PC-3 (cell line): Measurements from ENCODE around the gene EYS. TPM values are rescaled to one million over a fixed set of nuclear protein-coding genes. Genes with fewer than 3 reads are reported as not detected.
"Not testable (repeated sequence)": the region's sequence is repeated elsewhere in the genome, so short reads cannot be mapped to it uniquely, and the experiment has no call there.

Source experiments
- ATAC-seq: fragments of 200-7000 bp; cut with Tn5 transposase; 2 replicates; pipeline ENCODE4 v1.9.1; 2020; ENCODE audit warnings: mild to moderate bottlenecking, moderate library complexity
- BruUV-seq: library from RNA; stranded (reverse); fragments of 400-500 nt; replicated peaks from 2 replicates; lab custom pipeline; 2021; lab: Mats Ljungman, UMichigan
- CTCF ChIA-PET: fragments of 300-600 bp; sonication (Branson Sonifier 250); formaldehyde crosslinking; loops from one replicate; lab custom pipeline; 2022; ENCODE audit warnings: antibody characterized with exemption; lab: Charles Lee
- POLR2A ChIA-PET: fragments of 300-600 bp; sonication (Branson Sonifier 250); formaldehyde crosslinking; loops from one replicate; lab custom pipeline; 2022; ENCODE audit warnings: antibody characterized with exemption; ENCODE audit not compliant: unreplicated experiment; lab: Charles Lee
- DNase-seq: peaks from one replicate; pipeline ENCODE4 v3.0.0-alpha.2; 2015
- H2AFZ ChIP-seq: fragments of 300-600 bp; sonication (generic); 2 replicates; pipeline ENCODE4 v1.6.0; 2016; ENCODE audit warnings: antibody characterized with exemption, low read length
- H3F3A ChIP-seq: fragments of 300-600 bp; sonication (generic); one replicate; pipeline ENCODE4 v1.6.0; 2017; ENCODE audit warnings: antibody characterized with exemption, low read length, control low read depth, mild to moderate bottlenecking; ENCODE audit not compliant: unreplicated experiment
- H3K27ac ChIP-seq: fragments of 300-600 bp; sonication (generic); 2 replicates; pipeline ENCODE4 v1.5.1; 2016; ENCODE audit warnings: mild to moderate bottlenecking, low read length
- H3K27me3 ChIP-seq: fragments of 300-600 bp; sonication (generic); 2 replicates; pipeline ENCODE4 v1.6.1; 2016; ENCODE audit warnings: low read length, mixed read lengths
- H3K36me3 ChIP-seq: fragments of 300-600 bp; sonication (generic); 2 replicates; pipeline ENCODE4 v1.6.1; 2016; ENCODE audit warnings: low read depth, mixed run types, low read length, mixed read lengths
- H3K4me1 ChIP-seq: fragments of 300-600 bp; sonication (generic); 2 replicates; pipeline ENCODE4 v1.5.1; 2016; ENCODE audit warnings: low read length; ENCODE audit not compliant: insufficient read depth
- H3K4me2 ChIP-seq: fragments of 300-600 bp; sonication (generic); 2 replicates; pipeline ENCODE4 v1.6.0; 2016; ENCODE audit warnings: low read length
- H3K4me3 ChIP-seq: fragments of 300-600 bp; sonication (generic); 2 replicates; pipeline ENCODE4 v1.5.1; 2016; ENCODE audit warnings: mild to moderate bottlenecking, low read length, mixed read lengths
- H3K79me2 ChIP-seq: fragments of 300-600 bp; sonication (generic); 2 replicates; pipeline ENCODE4 v1.6.1; 2017; ENCODE audit warnings: low read length, mixed read lengths
- H3K9ac ChIP-seq: fragments of 300-600 bp; sonication (generic); 2 replicates; pipeline ENCODE4 v1.6.0; 2016; ENCODE audit warnings: mild to moderate bottlenecking, low read length
- H3K9me2 ChIP-seq: fragments of 300-600 bp; sonication (generic); replicated peaks from 2 replicates; pipeline ENCODE4 v1.6.1; 2016; ENCODE audit warnings: mixed run types, low read length, mixed read lengths
- H3K9me3 ChIP-seq: fragments of 300-600 bp; sonication (generic); 2 replicates; pipeline ENCODE4 v1.6.1; 2016; ENCODE audit warnings: low read length, mixed read lengths
- H4K20me1 ChIP-seq: fragments of 300-600 bp; sonication (generic); 2 replicates; pipeline ENCODE4 v1.6.1; 2016; ENCODE audit warnings: low read length, mixed read lengths
- EZH2 ChIP-seq: fragments of 300-600 bp; sonication (generic); IDR thresholded peaks from one replicate; pipeline ENCODE4 v1.6.1; 2017; ENCODE audit warnings: antibody characterized with exemption, mild to moderate bottlenecking, low read length; ENCODE audit not compliant: unreplicated experiment
- EZH2phosphoT487 ChIP-seq: fragments of 300-600 bp; sonication (generic); IDR thresholded peaks from 2 replicates; pipeline ENCODE4 v1.6.1; 2018; ENCODE audit warnings: mild to moderate bottlenecking, antibody characterized with exemption, low read length, borderline replicate concordance
- intact Hi-C: fragments of 100-400 bp; cut with micrococcal nuclease; formaldehyde crosslinking; loops from 2 replicates; pipeline ENCODE4 v1.9.0; 2023
- total RNA-seq: library from RNA; depleted of rRNA; stranded (reverse); fragments of >200 nt; gene quantifications from 2 replicates; pipeline ENCODE4 v1.2.3, GENCODE V29; 2014
- TF ChIP-seq, protein P1 (sequence below): fragments of 300-600 bp; sonication (generic); conservative IDR thresholded peaks from 2 replicates; pipeline ENCODE4 v1.5.1; 2017; ENCODE audit warnings: antibody characterized with exemption, low read depth, mild to moderate bottlenecking, low read length

The EYS gene
- total RNA-seq, 1 experiment from 2014 or later, result 0.07 TPM

DNA sequence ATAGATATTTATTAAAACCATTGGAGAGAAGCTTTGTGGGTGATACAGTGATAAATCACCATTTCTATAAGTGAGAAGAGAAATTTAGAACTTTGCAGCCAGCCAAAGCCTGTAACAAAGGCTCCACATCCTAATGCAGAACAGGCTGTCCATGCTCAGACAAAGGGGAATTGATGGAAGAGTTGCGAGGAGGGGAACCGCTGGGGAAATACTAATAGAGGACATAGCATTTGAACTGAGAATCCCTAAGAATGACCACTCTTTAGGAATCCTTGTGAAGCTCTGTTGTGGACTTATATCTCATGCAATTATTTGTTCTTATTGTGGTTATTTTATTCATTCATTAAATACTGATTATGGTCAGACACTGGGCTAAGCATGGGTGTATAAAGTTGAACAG lies 1903.7 kb downstream of the EYS start:
- ChIA-PET CTCF (interaction anchor here (1.7 kb wide), 1 partner anchor 205 kb away, joined by 11 read pairs; no protein-coding TSS in a partner anchor), POLR2A (no interaction called here)
- Histone ChIP-seq H3K4me1 (peaks cover 50% of the 10 kb centered on the region), H3K9me2 (no peaks in the 10 kb centered on the region), H3K36me3 (no peaks in the 10 kb centered on the region; the same call in 1 of the 2 replicates), H2AFZ (no peak overlapping the region), H3K79me2 (no peaks in the 10 kb centered on the region), H3K27me3 (no peaks in the 10 kb centered on the region), H3K27ac (peak overlapping the region; percentile 100), H3F3A (peaks cover 9% of the 10 kb centered on the region), H3K4me3 (no peak overlapping the region), H3K9ac (peak overlapping the region; percentile 95), H3K4me2 (peak overlapping the region; percentile 14; the same call in 1 of the 2 replicates), H3K9me3 (no peaks in the 10 kb centered on the region), H4K20me1 (no peaks in the 10 kb centered on the region)
- no peak for TF ChIP-seq EZH2
- no peak for TF ChIP-seq EZH2phosphoT487
- TF ChIP-seq, protein P1, sequence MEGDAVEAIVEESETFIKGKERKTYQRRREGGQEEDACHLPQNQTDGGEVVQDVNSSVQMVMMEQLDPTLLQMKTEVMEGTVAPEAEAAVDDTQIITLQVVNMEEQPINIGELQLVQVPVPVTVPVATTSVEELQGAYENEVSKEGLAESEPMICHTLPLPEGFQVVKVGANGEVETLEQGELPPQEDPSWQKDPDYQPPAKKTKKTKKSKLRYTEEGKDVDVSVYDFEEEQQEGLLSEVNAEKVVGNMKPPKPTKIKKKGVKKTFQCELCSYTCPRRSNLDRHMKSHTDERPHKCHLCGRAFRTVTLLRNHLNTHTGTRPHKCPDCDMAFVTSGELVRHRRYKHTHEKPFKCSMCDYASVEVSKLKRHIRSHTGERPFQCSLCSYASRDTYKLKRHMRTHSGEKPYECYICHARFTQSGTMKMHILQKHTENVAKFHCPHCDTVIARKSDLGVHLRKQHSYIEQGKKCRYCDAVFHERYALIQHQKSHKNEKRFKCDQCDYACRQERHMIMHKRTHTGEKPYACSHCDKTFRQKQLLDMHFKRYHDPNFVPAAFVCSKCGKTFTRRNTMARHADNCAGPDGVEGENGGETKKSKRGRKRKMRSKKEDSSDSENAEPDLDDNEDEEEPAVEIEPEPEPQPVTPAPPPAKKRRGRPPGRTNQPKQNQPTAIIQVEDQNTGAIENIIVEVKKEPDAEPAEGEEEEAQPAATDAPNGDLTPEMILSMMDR, result no peak
- intact Hi-C loops, result loop anchor here (2.0 to 5.0 kb wide), 3 partner anchors 41 to 231 kb away; partner anchors contain the start of genes LOC128125822 and PTP4A1
- DNase-seq, result no peak
- ATAC-seq, result no peak
- BruUV-seq, result no TSS peak

DNA sequence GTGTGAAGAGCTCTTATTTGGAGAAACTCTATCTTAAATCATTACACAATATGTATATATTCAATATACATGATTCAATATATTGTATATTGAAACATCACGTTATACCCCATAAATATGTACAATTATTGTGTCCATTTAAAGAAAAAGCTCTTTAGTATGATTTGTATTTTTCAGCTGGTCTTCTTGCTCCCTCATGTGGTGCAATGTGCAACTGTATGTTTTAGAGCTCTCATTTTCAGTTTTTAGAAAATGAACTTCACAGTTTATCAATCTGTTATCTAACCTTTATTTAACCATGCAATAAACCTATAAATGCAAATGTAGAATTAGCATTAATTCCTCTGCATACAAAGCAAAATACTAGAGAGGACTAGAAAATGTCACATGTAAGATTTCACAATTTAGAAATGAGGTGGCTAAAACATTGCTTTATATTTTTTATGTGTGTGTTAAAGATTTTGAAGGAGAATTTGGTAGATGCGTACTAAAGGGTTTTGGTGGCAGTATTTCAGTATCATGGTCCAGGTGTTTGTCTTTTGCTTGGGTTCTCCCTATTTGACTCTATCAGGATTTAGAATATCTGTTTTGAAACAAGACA lies 1904.3 kb downstream of the EYS start:
- peak overlapping the region; percentile 95 for H3K9ac ChIP-seq
- no peak overlapping the region for H2AFZ ChIP-seq
- peak; percentile 51 for DNase-seq
- BruUV-seq, result no TSS peak
- CTCF ChIA-PET, result interaction anchor here (0.7 to 1.7 kb wide), 7 partner anchors 11 to 454 kb away, joined by 3 to 11 read pairs (median 5); no protein-coding TSS in a partner anchor
- POLR2A ChIA-PET, result interaction anchor here (0.5 kb wide), 1 partner anchor 301 kb away, joined by 13 read pairs; no protein-coding TSS in a partner anchor
- 0 out of 2 replicates have a peak overlapping the region, but pooled peaks have one; percentile 10 for H3K4me2 ChIP-seq
- no peaks in the 10 kb centered on the region for H3K9me3 ChIP-seq
- H3K79me2 ChIP-seq, result no peaks in the 10 kb centered on the region
- no peaks in the 10 kb centered on the region; the same call in 1 of the 2 replicates for H3K36me3 ChIP-seq
- peaks cover 43% of the 10 kb centered on the region for H3K4me1 ChIP-seq
- no peak for ATAC-seq
- peak overlapping the region; percentile 100 for H3K27ac ChIP-seq
- no peaks in the 10 kb centered on the region for H4K20me1 ChIP-seq
- TF ChIP-seq, protein P1, result peak; percentile 74
- TF ChIP-seq EZH2, result no peak
- intact Hi-C loops, result loop anchor here (1.0 to 5.0 kb wide), 5 partner anchors 40 to 494 kb away; partner anchors contain the start of genes LOC128125822 and PTP4A1
- H3K27me3 ChIP-seq, result no peaks in the 10 kb centered on the region
- H3F3A ChIP-seq, result peaks cover 9% of the 10 kb centered on the region
- H3K9me2 ChIP-seq, result no peaks in the 10 kb centered on the region
- H3K4me3 ChIP-seq, result no peak overlapping the region

DNA sequence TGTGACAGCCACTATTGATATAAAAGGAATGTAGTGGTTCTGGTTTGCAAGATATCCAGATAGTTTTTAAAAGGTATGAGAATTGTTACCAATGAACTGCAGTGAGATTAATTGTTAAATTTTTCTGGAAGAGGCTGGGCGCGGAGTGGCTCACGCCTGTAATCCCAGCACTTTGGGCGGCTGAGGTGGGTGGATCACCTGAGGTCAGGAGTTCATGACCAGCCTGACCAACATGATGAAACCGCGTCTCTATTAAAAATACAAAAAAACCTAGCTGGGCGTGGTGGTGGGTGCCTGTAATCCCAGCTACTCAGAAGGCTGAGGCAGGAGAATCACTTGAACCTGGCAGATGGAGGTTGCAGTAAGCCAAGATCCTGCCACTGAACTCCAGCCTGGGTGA lies 1906.6 kb downstream of the EYS start:
- DNase-seq, H3K9me3 ChIP-seq, CTCF ChIA-PET, H3K27me3 ChIP-seq, BruUV-seq, H3K4me3 ChIP-seq, POLR2A ChIA-PET, H2AFZ ChIP-seq, ATAC-seq, H3K79me2 ChIP-seq, H3K4me2 ChIP-seq, H3K36me3 ChIP-seq, H4K20me1 ChIP-seq, H3K9ac ChIP-seq, H3F3A ChIP-seq, H3K27ac ChIP-seq, H3K9me2 ChIP-seq: not testable (repeated sequence)
- intact Hi-C loops, result loop anchor here (5.0 kb wide), 1 partner anchor 38 kb away; no protein-coding TSS in a partner anchor
- peaks cover 24% of the 10 kb centered on the region for H3K4me1 ChIP-seq
